ENCODE data around the gene CSRNP3.

DNA sequence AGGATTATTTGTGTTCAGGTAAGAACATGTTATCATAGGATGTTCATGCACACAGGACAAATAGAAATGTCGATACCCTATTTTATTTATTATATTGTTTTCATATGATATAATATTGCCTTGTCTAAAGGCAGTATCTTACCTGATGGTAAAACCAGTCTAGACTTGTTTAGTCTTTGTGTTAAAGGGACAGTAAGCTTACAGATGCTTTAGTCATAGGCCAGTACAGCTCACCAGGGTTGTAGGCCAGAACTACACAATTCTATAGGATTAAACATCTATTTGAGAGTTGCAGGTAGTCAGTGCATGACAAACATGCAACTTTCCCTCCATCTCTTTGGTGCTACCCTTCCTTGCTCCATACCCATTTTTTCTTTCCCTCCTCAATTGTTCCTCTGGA, 166.0 kb downstream of the CSRNP3 start:
- TF ChIP-seq, protein P1, sequence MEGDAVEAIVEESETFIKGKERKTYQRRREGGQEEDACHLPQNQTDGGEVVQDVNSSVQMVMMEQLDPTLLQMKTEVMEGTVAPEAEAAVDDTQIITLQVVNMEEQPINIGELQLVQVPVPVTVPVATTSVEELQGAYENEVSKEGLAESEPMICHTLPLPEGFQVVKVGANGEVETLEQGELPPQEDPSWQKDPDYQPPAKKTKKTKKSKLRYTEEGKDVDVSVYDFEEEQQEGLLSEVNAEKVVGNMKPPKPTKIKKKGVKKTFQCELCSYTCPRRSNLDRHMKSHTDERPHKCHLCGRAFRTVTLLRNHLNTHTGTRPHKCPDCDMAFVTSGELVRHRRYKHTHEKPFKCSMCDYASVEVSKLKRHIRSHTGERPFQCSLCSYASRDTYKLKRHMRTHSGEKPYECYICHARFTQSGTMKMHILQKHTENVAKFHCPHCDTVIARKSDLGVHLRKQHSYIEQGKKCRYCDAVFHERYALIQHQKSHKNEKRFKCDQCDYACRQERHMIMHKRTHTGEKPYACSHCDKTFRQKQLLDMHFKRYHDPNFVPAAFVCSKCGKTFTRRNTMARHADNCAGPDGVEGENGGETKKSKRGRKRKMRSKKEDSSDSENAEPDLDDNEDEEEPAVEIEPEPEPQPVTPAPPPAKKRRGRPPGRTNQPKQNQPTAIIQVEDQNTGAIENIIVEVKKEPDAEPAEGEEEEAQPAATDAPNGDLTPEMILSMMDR (IDR thresholded peaks at IDR 0.05), result no peak
- no peak for TF ChIP-seq POLR2AphosphoS5 (IDR thresholded peaks at IDR 0.05; ENCODE audit: low read depth, low read length)
- no peak for TF ChIP-seq SIN3A (IDR thresholded peaks at IDR 0.05; ENCODE audit: borderline replicate concordance, insufficient read depth, low read depth, low read length)
- TF ChIP-seq, protein P2, sequence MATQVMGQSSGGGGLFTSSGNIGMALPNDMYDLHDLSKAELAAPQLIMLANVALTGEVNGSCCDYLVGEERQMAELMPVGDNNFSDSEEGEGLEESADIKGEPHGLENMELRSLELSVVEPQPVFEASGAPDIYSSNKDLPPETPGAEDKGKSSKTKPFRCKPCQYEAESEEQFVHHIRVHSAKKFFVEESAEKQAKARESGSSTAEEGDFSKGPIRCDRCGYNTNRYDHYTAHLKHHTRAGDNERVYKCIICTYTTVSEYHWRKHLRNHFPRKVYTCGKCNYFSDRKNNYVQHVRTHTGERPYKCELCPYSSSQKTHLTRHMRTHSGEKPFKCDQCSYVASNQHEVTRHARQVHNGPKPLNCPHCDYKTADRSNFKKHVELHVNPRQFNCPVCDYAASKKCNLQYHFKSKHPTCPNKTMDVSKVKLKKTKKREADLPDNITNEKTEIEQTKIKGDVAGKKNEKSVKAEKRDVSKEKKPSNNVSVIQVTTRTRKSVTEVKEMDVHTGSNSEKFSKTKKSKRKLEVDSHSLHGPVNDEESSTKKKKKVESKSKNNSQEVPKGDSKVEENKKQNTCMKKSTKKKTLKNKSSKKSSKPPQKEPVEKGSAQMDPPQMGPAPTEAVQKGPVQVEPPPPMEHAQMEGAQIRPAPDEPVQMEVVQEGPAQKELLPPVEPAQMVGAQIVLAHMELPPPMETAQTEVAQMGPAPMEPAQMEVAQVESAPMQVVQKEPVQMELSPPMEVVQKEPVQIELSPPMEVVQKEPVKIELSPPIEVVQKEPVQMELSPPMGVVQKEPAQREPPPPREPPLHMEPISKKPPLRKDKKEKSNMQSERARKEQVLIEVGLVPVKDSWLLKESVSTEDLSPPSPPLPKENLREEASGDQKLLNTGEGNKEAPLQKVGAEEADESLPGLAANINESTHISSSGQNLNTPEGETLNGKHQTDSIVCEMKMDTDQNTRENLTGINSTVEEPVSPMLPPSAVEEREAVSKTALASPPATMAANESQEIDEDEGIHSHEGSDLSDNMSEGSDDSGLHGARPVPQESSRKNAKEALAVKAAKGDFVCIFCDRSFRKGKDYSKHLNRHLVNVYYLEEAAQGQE (IDR thresholded peaks at IDR 0.05; ENCODE audit: insufficient read depth in 1 of 2, low read depth in 2 of 2, low read length in 1 of 2), result no peak

All from Panc1 (cell line).